Activated gamma-delta T cell treated with anti-CD3 and anti-CD28 coated beads, Interleukin-2, amount 50 U/mL, for 16 hours (primary cell): ENCODE data around the gene HSF5.
"Not testable (repeated sequence)": the region's sequence is repeated elsewhere in the genome, so short reads cannot be mapped to it uniquely, and the experiment has no call there.

Source experiments
- DNase-seq: peaks from one replicate; pipeline ENCODE4 v3.0.0-alpha.2; 2020; ENCODE audit warnings: low read depth

The HSF5 gene

GRCh38 chr17:58412961-58413586 lies 75.1 kb downstream of the HSF5 start:
- no peak for DNase-seq

- DNase-seq: no peak
Observed at GRCh38 chr17:58412064-58412703, 76.0 kb downstream of the HSF5 start.

GRCh38 chr17:58411408-58411894 lies 76.8 kb downstream of the HSF5 start:
- DNase-seq: no peak

- no peak for DNase-seq
Observed at GRCh38 chr17:58410714-58411407, 77.3 kb downstream of the HSF5 start.

GRCh38 chr17:58409432-58409831 lies 78.8 kb downstream of the HSF5 start:
- no peak for DNase-seq

- DNase-seq: no peak
Observed at GRCh38 chr17:58403311-58403710, 84.9 kb downstream of the HSF5 start.

- no peak for DNase-seq
Observed at GRCh38 chr17:58402679-58403078, 85.5 kb downstream of the HSF5 start.

GRCh38 chr17:58402047-58402446 lies 86.2 kb downstream of the HSF5 start:
- no peak for DNase-seq

GRCh38 chr17:58401287-58401686 lies 86.9 kb downstream of the HSF5 start:
- DNase-seq: no peak

GRCh38 chr17:58400826-58401225 lies 87.4 kb downstream of the HSF5 start:
- no peak for DNase-seq

- DNase-seq: no peak
Observed at GRCh38 chr17:58399974-58400373, 88.2 kb downstream of the HSF5 start.

GRCh38 chr17:58398574-58399266 lies 89.5 kb downstream of the HSF5 start:
- DNase-seq: no peak

- DNase-seq: not testable (repeated sequence)
Observed at GRCh38 chr17:58397421-58397820, 90.8 kb downstream of the HSF5 start.

GRCh38 chr17:58396173-58396572 lies 92.0 kb downstream of the HSF5 start:
- no peak for DNase-seq

GRCh38 chr17:58394534-58395223 lies 93.5 kb downstream of the HSF5 start:
- DNase-seq: no peak

GRCh38 chr17:58391302-58391984 lies 96.8 kb downstream of the HSF5 start:
- DNase-seq: no peak

- no peak for DNase-seq
Observed at GRCh38 chr17:58390884-58391283, 97.3 kb downstream of the HSF5 start.

GRCh38 chr17:58388302-58389190 lies 99.7 kb downstream of the HSF5 start:
- DNase-seq: no peak

- DNase-seq: no peak
Observed at GRCh38 chr17:58387834-58388233, 100.4 kb downstream of the HSF5 start.

GRCh38 chr17:58386708-58387107 lies 101.5 kb downstream of the HSF5 start:
- no peak for DNase-seq
